Mesothelial cell of epicardium (in vitro differentiated cells): ENCODE results near the gene TRERF1. TPM values are rescaled to one million over a fixed set of nuclear protein-coding genes. Genes with fewer than 3 reads are reported as not detected.

ENCODE experiments used
- DNase-seq, 2 experiments: peaks; one replicate each; pipeline ENCODE4 v3.0.0; 2021; ENCODE audit warnings: low spot score in 2 of 2; ENCODE audit not compliant: unreplicated experiment in 2 of 2
- H3K27ac Mint-ChIP-seq: 2 replicates; pipeline ENCODE4 v1.8.0; 2021; ENCODE audit warnings: mixed read lengths
- H3K27me3 Mint-ChIP-seq: 2 replicates; pipeline ENCODE4 v1.8.0; 2021; ENCODE audit warnings: low read depth, mixed read lengths
- H3K36me3 Mint-ChIP-seq: 2 replicates; pipeline ENCODE4 v1.8.0; 2021; ENCODE audit warnings: mixed read lengths
- H3K4me1 Mint-ChIP-seq: 2 replicates; pipeline ENCODE4 v1.8.0; 2021; ENCODE audit warnings: mixed read lengths
- H3K4me3 Mint-ChIP-seq: 2 replicates; pipeline ENCODE4 v1.8.0; 2021; ENCODE audit warnings: mild to moderate bottlenecking, moderate library complexity, mixed read lengths
- H3K9me3 Mint-ChIP-seq: 2 replicates; pipeline ENCODE4 v1.8.0; 2021; ENCODE audit warnings: mixed read lengths
- CTCF ChIP-seq: fragments of 200-600 bp; sonication (generic); IDR thresholded peaks from one replicate; pipeline ENCODE4 v1.5.0; 2021; ENCODE audit warnings: antibody characterized with exemption; ENCODE audit not compliant: unreplicated experiment
- total RNA-seq: library from RNA; stranded (reverse); gene quantifications from 3 replicates; pipeline ENCODE4 v1.2.1, GENCODE V29; 2021

The TRERF1 gene
- total RNA-seq, 1 donor from 2014 or later: 19.8 TPM

- DNase-seq: no peak
- Mint-ChIP-seq H3K4me3 (no peak overlapping the region), H3K27me3 (no peaks in the 10 kb centered on the region), H3K27ac (peak overlapping the region; percentile 34), H3K4me1 (peaks cover 26% of the 10 kb centered on the region), H3K9me3 (no peaks in the 10 kb centered on the region), H3K36me3 (peaks cover 26% of the 10 kb centered on the region)
- no peak for TF ChIP-seq CTCF
Observed at GRCh38 chr6:42250274-42250931, 201.3 kb downstream of the TRERF1 start.

GRCh38 chr6:42249279-42249678, 202.4 kb downstream of the TRERF1 start:
- DNase-seq: no peak
- no peak overlapping the region for H3K27ac Mint-ChIP-seq
- H3K4me3 Mint-ChIP-seq: no peak overlapping the region
- H3K27me3 Mint-ChIP-seq: no peaks in the 10 kb centered on the region
- H3K36me3 Mint-ChIP-seq: peaks cover 24% of the 10 kb centered on the region
- no peak for TF ChIP-seq CTCF
- H3K9me3 Mint-ChIP-seq: no peaks in the 10 kb centered on the region
- peaks cover 26% of the 10 kb centered on the region for H3K4me1 Mint-ChIP-seq

GRCh38 chr6:42243046-42243445, 208.7 kb downstream of the TRERF1 start:
- H3K9me3 Mint-ChIP-seq: no peaks in the 10 kb centered on the region
- H3K4me1 Mint-ChIP-seq: no peaks in the 10 kb centered on the region
- no peak overlapping the region for H3K27ac Mint-ChIP-seq
- no peak overlapping the region for H3K4me3 Mint-ChIP-seq
- no peak for TF ChIP-seq CTCF
- H3K27me3 Mint-ChIP-seq: no peaks in the 10 kb centered on the region
- DNase-seq: no peak
- peaks cover 35% of the 10 kb centered on the region for H3K36me3 Mint-ChIP-seq

- Mint-ChIP-seq H3K27ac (no peak overlapping the region), H3K4me1 (no peaks in the 10 kb centered on the region), H3K27me3 (no peaks in the 10 kb centered on the region), H3K36me3 (peaks cover 35% of the 10 kb centered on the region), H3K4me3 (no peak overlapping the region), H3K9me3 (no peaks in the 10 kb centered on the region)
- TF ChIP-seq CTCF: no peak
- no peak for DNase-seq
Observed at GRCh38 chr6:42241915-42242314, 209.8 kb downstream of the TRERF1 start.

- Mint-ChIP-seq H3K27ac (no peak overlapping the region), H3K4me1 (no peaks in the 10 kb centered on the region), H3K4me3 (no peak overlapping the region), H3K27me3 (no peaks in the 10 kb centered on the region), H3K36me3 (peaks cover 30% of the 10 kb centered on the region), H3K9me3 (no peaks in the 10 kb centered on the region)
- TF ChIP-seq CTCF: no peak
- no peak for DNase-seq
Observed at GRCh38 chr6:42239736-42240375, 211.9 kb downstream of the TRERF1 start.
